ENCODE data around the gene PDCD7.

- TF ChIP-seq EZH2phosphoT487 (IDR thresholded peaks at IDR 0.05; ENCODE audit: borderline replicate concordance) (no peak), CTCF (conservative IDR thresholded peaks at IDR 0.05; ENCODE audit: low read length) (peak; percentile 71)
Measured at GRCh38 chr15:65085990-65086679, 47.5 kb downstream of the PDCD7 start.

Measured in Loucy (cell line).